H9 (cell line): ENCODE measurements around the gene SNX25. TPM values are rescaled to one million over a fixed set of nuclear protein-coding genes. Genes with fewer than 3 reads are reported as not detected.

ENCODE experiments used
- DNase-seq: peaks from one replicate; pipeline ENCODE4 v3.0.0-alpha.2; 2017
- H2AFZ ChIP-seq: one replicate; pipeline ENCODE4 v1.6.1; 2013; ENCODE audit warnings: mild to moderate bottlenecking, low read length, control low read depth, moderate library complexity
- H2AK5ac ChIP-seq: 2 replicates; pipeline ENCODE4 v1.6.1; 2013; ENCODE audit warnings: low read length, control low read depth, mixed read lengths; ENCODE audit not compliant: insufficient read length
- H2BK120ac ChIP-seq: one replicate; pipeline ENCODE4 v1.6.1; 2013; ENCODE audit warnings: low read depth, mild to moderate bottlenecking, low read length, control low read depth, inconsistent platforms; ENCODE audit not compliant: poor library complexity, severe bottlenecking
- H2BK12ac ChIP-seq: 2 replicates; pipeline ENCODE4 v1.6.1; 2013; ENCODE audit warnings: low read length, control low read depth, mixed read lengths, low read depth; ENCODE audit not compliant: insufficient read length
- H2BK15ac ChIP-seq: 2 replicates; pipeline ENCODE4 v1.6.1; 2013; ENCODE audit warnings: low read depth, low read length, control low read depth
- H2BK20ac ChIP-seq: one replicate; pipeline ENCODE4 v1.6.1; 2013; ENCODE audit warnings: low read depth, mild to moderate bottlenecking, low read length, control low read depth, inconsistent platforms; ENCODE audit not compliant: poor library complexity, severe bottlenecking
- H2BK5ac ChIP-seq: 2 replicates; pipeline ENCODE4 v1.6.1; 2013; ENCODE audit warnings: low read length, control low read depth, mixed read lengths; ENCODE audit not compliant: insufficient read length
- H3K14ac ChIP-seq: 2 replicates; pipeline ENCODE4 v1.6.1; 2013; ENCODE audit warnings: low read length, control low read depth; ENCODE audit not compliant: insufficient read depth
- H3K18ac ChIP-seq: 2 replicates; pipeline ENCODE4 v1.6.1; 2013; ENCODE audit warnings: low read depth, mild to moderate bottlenecking, mixed read lengths, low read length, control low read depth; ENCODE audit not compliant: insufficient read length
- H3K23ac ChIP-seq: 2 replicates; pipeline ENCODE4 v1.6.1; 2013; ENCODE audit warnings: low read length, control low read depth, mixed read lengths, low read depth; ENCODE audit not compliant: insufficient read length
- H3K23me2 ChIP-seq: 2 replicates; pipeline ENCODE4 v1.6.1; 2013; ENCODE audit warnings: low read depth, mild to moderate bottlenecking, mixed read lengths, low read length, control low read depth; ENCODE audit not compliant: insufficient read length, poor library complexity, severe bottlenecking
- H3K27ac ChIP-seq: 2 replicates; pipeline ENCODE4 v1.5.1; 2013; ENCODE audit warnings: low read length, control low read depth, mixed read lengths, low read depth; ENCODE audit not compliant: insufficient read length
- H3K27me3 ChIP-seq: 2 replicates; pipeline ENCODE4 v1.6.1; 2013; ENCODE audit warnings: low read length, control low read depth, inconsistent platforms; ENCODE audit not compliant: insufficient read depth
- H3K4ac ChIP-seq: 2 replicates; pipeline ENCODE4 v1.6.1; 2013; ENCODE audit warnings: low read depth, mild to moderate bottlenecking, control low read depth, inconsistent platforms, low read length, moderate library complexity
- H3K4me1 ChIP-seq: 2 replicates; pipeline ENCODE4 v1.6.1; 2013; ENCODE audit warnings: low read length, control low read depth, inconsistent platforms; ENCODE audit not compliant: insufficient read depth
- H3K4me2 ChIP-seq: 2 replicates; pipeline ENCODE4 v1.6.1; 2013; ENCODE audit warnings: low read length, control low read depth, mixed read lengths; ENCODE audit not compliant: insufficient read length, insufficient read depth
- H3K56ac ChIP-seq: 2 replicates; pipeline ENCODE4 v1.6.1; 2013; ENCODE audit warnings: low read depth, mild to moderate bottlenecking, mixed read lengths, low read length, control low read depth; ENCODE audit not compliant: insufficient read length
- H3K79me1 ChIP-seq: 2 replicates; pipeline ENCODE4 v1.6.1; 2013; ENCODE audit warnings: low read depth, mild to moderate bottlenecking, moderate library complexity, low read length, control low read depth, inconsistent platforms; ENCODE audit not compliant: insufficient read depth, poor library complexity, severe bottlenecking
- H3K79me2 ChIP-seq: 2 replicates; pipeline ENCODE4 v1.6.1; 2013; ENCODE audit warnings: low read length, control low read depth, inconsistent platforms; ENCODE audit not compliant: insufficient read depth
- H3K9ac ChIP-seq: 2 replicates; pipeline ENCODE4 v1.6.1; 2013; ENCODE audit warnings: low read length, control low read depth, mixed read lengths; ENCODE audit not compliant: insufficient read length; ENCODE audit errors: extremely low read depth
- H3K9me3 ChIP-seq: one replicate; pipeline ENCODE4 v1.6.1; 2013; ENCODE audit warnings: low read depth, low read length, inconsistent platforms; ENCODE audit not compliant: control insufficient read depth
- H3T11ph ChIP-seq: one replicate; pipeline ENCODE4 v1.6.1; 2013; ENCODE audit warnings: mild to moderate bottlenecking, low read length, control low read depth, inconsistent platforms
- H4K20me1 ChIP-seq: one replicate; pipeline ENCODE4 v1.6.1; 2013; ENCODE audit not compliant: control insufficient read depth, insufficient read length, insufficient read depth
- H4K5ac ChIP-seq: 2 replicates; pipeline ENCODE4 v1.6.1; 2013; ENCODE audit warnings: low read depth, mild to moderate bottlenecking, mixed read lengths, low read length, control low read depth; ENCODE audit not compliant: insufficient read length
- H4K8ac ChIP-seq: replicated peaks from 2 replicates; pipeline ENCODE4 v1.6.1; 2013; ENCODE audit warnings: low read length, control low read depth, mixed read lengths, low read depth; ENCODE audit not compliant: insufficient read length
- H4K91ac ChIP-seq: 2 replicates; pipeline ENCODE4 v1.6.1; 2013; ENCODE audit warnings: low read depth, mild to moderate bottlenecking, moderate library complexity, mixed read lengths, low read length, control low read depth; ENCODE audit not compliant: insufficient read length
- H3K27ac Mint-ChIP-seq, 3 experiments: 2 replicates in 2 of 3; 3 replicates in 1 of 3; pipeline ENCODE4 v1.8.0; 2020 to 2021; ENCODE audit warnings: mixed read lengths in 3 of 3, mild to moderate bottlenecking in 1 of 3, moderate library complexity in 1 of 3
- H3K27me3 Mint-ChIP-seq: 2 replicates; pipeline ENCODE4 v1.8.0; 2021; ENCODE audit warnings: low read depth, mild to moderate bottlenecking, moderate library complexity, mixed read lengths
- H3K36me3 Mint-ChIP-seq, 3 experiments: 2 replicates in 2 of 3; 3 replicates in 1 of 3; pipeline ENCODE4 v1.8.0; 2020 to 2021; ENCODE audit warnings: low read depth in 3 of 3, mixed read lengths in 3 of 3; ENCODE audit not compliant: insufficient read depth in 1 of 3
- H3K4me1 Mint-ChIP-seq, 2 experiments: 2 replicates each; pipeline ENCODE4 v1.8.0; 2020; ENCODE audit warnings: mixed read lengths in 2 of 2
- H3K4me3 Mint-ChIP-seq, 2 experiments: 2 replicates in 1 of 2; 3 replicates in 1 of 2; pipeline ENCODE4 v1.8.0; 2020 to 2021; ENCODE audit warnings: mild to moderate bottlenecking in 2 of 2, mixed read lengths in 2 of 2, moderate library complexity in 1 of 2
- H3K9me3 Mint-ChIP-seq, 2 experiments: 2 replicates in 1 of 2; 3 replicates in 1 of 2; pipeline ENCODE4 v1.8.0; 2020; ENCODE audit warnings: mild to moderate bottlenecking in 2 of 2, mixed read lengths in 2 of 2, moderate library complexity in 1 of 2
- WGBS: extraction: QIAGEN DNeasy Blood & Tissue Kit; methylation state at CpG from one replicate; pipeline ENCODE4 v1.1.7; 2013; ENCODE audit warnings: missing lambda C conversion rate, low lambda C conversion rate, mixed read lengths; ENCODE audit not compliant: insufficient read length; ENCODE audit errors: extremely low coverage; 5-methylcytosine and 5-hydroxymethylcytosine counted together
- total RNA-seq: library from RNA; stranded (reverse); gene quantifications from 2 replicates; pipeline ENCODE4 v1.2.1, GENCODE V29; 2021
- TF ChIP-seq, protein P1 (sequence below): fragments of 200-600 bp; sonication (generic); conservative IDR thresholded peaks from 3 replicates; pipeline ENCODE4 v1.8.0; 2021; ENCODE audit warnings: antibody characterized with exemption, mild to moderate bottlenecking

Gene SNX25
- total RNA-seq, 1 experiment from 2014 or later = 28.2 TPM

DNA sequence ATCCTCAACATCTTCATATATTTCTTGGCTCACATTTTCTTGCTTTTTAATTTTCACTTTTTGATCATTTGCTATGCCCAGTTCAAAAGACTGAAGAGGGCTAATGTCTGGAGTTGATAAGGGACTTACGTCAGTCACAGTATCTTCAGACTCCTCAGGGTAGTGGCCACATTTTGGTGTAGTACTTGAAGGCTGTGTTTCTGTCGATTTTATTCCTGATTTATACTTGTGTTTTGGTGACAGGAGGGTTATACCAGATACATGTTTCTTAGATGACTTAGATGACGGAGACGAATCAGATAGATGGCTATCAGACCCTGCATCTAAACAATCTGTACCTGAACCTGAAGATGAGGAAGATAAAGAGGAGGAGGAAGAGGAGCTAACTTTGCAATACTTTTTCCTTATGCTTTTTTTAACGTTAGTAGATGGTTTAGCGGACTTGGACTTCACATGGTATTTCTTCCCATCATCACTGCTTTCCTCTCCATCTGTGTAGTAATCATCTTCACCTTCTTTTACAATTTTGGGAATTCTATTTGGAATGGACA is 19.0 kb upstream of the SNX25 start:
- peaks cover 4% of the 10 kb centered on the region; the same call in 1 of the 2 replicates for H3K4me1 ChIP-seq
- H2BK15ac ChIP-seq = no peak overlapping the region
- no peaks in the 10 kb centered on the region for H3K9me3 ChIP-seq
- H3K27me3 ChIP-seq = no peaks in the 10 kb centered on the region
- no peak overlapping the region for H3T11ph ChIP-seq
- H3K9me3 Mint-ChIP-seq = no peaks in the 10 kb centered on the region
- H3K79me1 ChIP-seq = peaks cover 4% of the 10 kb centered on the region
- no peaks in the 10 kb centered on the region for H4K20me1 ChIP-seq
- H3K23ac ChIP-seq = no peak overlapping the region
- H3K4me3 Mint-ChIP-seq = no peak overlapping the region
- H3K27me3 Mint-ChIP-seq = no peaks in the 10 kb centered on the region
- H3K4me1 Mint-ChIP-seq = peaks cover 9 to 10% of the 10 kb centered on the region in 2 experiments
- H3K4me2 ChIP-seq = no peak overlapping the region
- H4K5ac ChIP-seq = no peak overlapping the region
- H4K91ac ChIP-seq = no peak overlapping the region
- no peak overlapping the region for H2BK20ac ChIP-seq
- H3K4ac ChIP-seq = no peak overlapping the region
- WGBS = no CpG with 5 or more reads among the region's 6 CpGs
- no peak for DNase-seq
- no peak overlapping the region for H4K8ac ChIP-seq
- H3K14ac ChIP-seq = no peak overlapping the region
- no peaks in the 10 kb centered on the region for H3K23me2 ChIP-seq
- peaks cover 3 to 29% (median 21%) of the 10 kb centered on the region in 3 experiments; a peak in 5 of 7 replicates for H3K36me3 Mint-ChIP-seq
- TF ChIP-seq, protein P1, sequence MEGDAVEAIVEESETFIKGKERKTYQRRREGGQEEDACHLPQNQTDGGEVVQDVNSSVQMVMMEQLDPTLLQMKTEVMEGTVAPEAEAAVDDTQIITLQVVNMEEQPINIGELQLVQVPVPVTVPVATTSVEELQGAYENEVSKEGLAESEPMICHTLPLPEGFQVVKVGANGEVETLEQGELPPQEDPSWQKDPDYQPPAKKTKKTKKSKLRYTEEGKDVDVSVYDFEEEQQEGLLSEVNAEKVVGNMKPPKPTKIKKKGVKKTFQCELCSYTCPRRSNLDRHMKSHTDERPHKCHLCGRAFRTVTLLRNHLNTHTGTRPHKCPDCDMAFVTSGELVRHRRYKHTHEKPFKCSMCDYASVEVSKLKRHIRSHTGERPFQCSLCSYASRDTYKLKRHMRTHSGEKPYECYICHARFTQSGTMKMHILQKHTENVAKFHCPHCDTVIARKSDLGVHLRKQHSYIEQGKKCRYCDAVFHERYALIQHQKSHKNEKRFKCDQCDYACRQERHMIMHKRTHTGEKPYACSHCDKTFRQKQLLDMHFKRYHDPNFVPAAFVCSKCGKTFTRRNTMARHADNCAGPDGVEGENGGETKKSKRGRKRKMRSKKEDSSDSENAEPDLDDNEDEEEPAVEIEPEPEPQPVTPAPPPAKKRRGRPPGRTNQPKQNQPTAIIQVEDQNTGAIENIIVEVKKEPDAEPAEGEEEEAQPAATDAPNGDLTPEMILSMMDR = no peak
- H2AFZ ChIP-seq = no peak overlapping the region
- no peak overlapping the region for H2BK12ac ChIP-seq
- no peak overlapping the region for H3K56ac ChIP-seq
- H3K9ac ChIP-seq = no peak overlapping the region
- no peak overlapping the region for H2BK5ac ChIP-seq
- no peak overlapping the region for H3K18ac ChIP-seq
- no peak overlapping the region for H2BK120ac ChIP-seq
- H3K27ac ChIP-seq = no peak overlapping the region
- H3K79me2 ChIP-seq = no peaks in the 10 kb centered on the region; the same call in 1 of the 2 replicates
- peak overlapping the region in 1 of 3 experiments; percentile 22; a peak in 2 of 7 replicates for H3K27ac Mint-ChIP-seq
- no peak overlapping the region for H2AK5ac ChIP-seq
